Measurements from ENCODE around the gene ADORA2A. TPM values are rescaled to one million over a fixed set of nuclear protein-coding genes. Genes with fewer than 3 reads are reported as not detected.

ADORA2A gene
- total and polyA plus RNA-seq, 2 of the 13 experiments (the other 11 are each of a cell fraction or from before 2014, with no cell fraction given) = 3.3 to 5.0 TPM

GRCh38 chr22:24474649-24475255 lies 47.4 kb downstream of the ADORA2A start:
- ATAC-seq = no peak
- FAIRE-seq = no peak
- no peak overlapping the region for H3K27ac ChIP-seq (ENCODE audit: extremely low read length, insufficient read depth, low read length)
- H3K9ac ChIP-seq (ENCODE audit: insufficient read depth, low read depth, low read length) = no peak overlapping the region
- H3K4me2 ChIP-seq (ENCODE audit: low read depth, low read length) = no peak overlapping the region; the same call in 1 of the 2 replicates
- peaks cover 31% of the 10 kb centered on the region for H3K4me1 ChIP-seq (ENCODE audit: insufficient read depth, low read length)
- H3K4me3 ChIP-seq (replicated peaks in 1 of 3; ENCODE audit: insufficient read depth in 1 of 3, low read depth in 2 of 3, low read length in 3 of 3) = no peak overlapping the region
- ChIA-PET POLR2A (interaction anchor here (0.9 to 1.4 kb wide), 5 partner anchors 8 to 67 kb away, joined by 3 read pairs; no protein-coding TSS in a partner anchor), CTCF (ENCODE audit: low intra/inter-chr PET ratio, low total read pairs) (no interaction called here)
- no peaks in the 10 kb centered on the region for H3K36me3 ChIP-seq (replicated peaks in 1 of 2; ENCODE audit: control insufficient read depth in 1 of 2, insufficient read depth in 2 of 2, low read length in 2 of 2)
- H4K20me1 ChIP-seq (ENCODE audit: insufficient read depth, low read length) = no peaks in the 10 kb centered on the region
- BruUV-seq (replicated peaks) = no TSS peak
- no peaks in the 10 kb centered on the region for H3K27me3 ChIP-seq (ENCODE audit: control insufficient read depth in 1 of 2, insufficient read depth in 2 of 2, low read length in 2 of 2)
- intact Hi-C loops (cut with micrococcal nuclease; ENCODE audit: unreplicated experiment) (no loop called here), in situ Hi-C loops (cut with HindIII; ENCODE audit: extremely low pct_ligation_motif_present, low pct_unique_long_range_greater_than_20kb) (no loop called here)
- H3K9me3 ChIP-seq (ENCODE audit: low read length) = no peaks in the 10 kb centered on the region
- TF ChIP-seq ZNF138 (CRISPR knock-in tag; IDR thresholded peaks at IDR 0.05; ENCODE audit: low read depth) (no peak), BRF2 (CRISPR knock-in tag; IDR thresholded peaks at IDR 0.05) (no peak), ZNF709 (CRISPR knock-in tag; IDR thresholded peaks at IDR 0.05) (no peak), GABPA (IDR thresholded peaks at IDR 0.05; ENCODE audit: low read depth, low read length) (no peak), GABPA (CRISPR knock-in tag; IDR thresholded peaks at IDR 0.05; ENCODE audit: low read depth) (no peak), ZNF629 (CRISPR knock-in tag; conservative IDR thresholded peaks at IDR 0.05) (peak; percentile 73)
- H2AFZ ChIP-seq (ENCODE audit: low read length) = no peak overlapping the region
- no peak for DNase-seq (ENCODE audit: low spot score)
- WGBS (ENCODE audit: low lambda C conversion rate) = 82% methylated on average over 5 of the region's 5 CpGs
- no peaks in the 10 kb centered on the region for H3K79me2 ChIP-seq (ENCODE audit: insufficient read depth, low read length)

GRCh38 chr22:24481641-24482040 lies 54.2 kb downstream of the ADORA2A start:
- DNase-seq (ENCODE audit: low spot score) (no peak), FAIRE-seq (no peak), ATAC-seq (no peak)
- intact Hi-C loops (cut with micrococcal nuclease; ENCODE audit: unreplicated experiment) = no loop called here
- Histone ChIP-seq H3K27ac (ENCODE audit: extremely low read length, insufficient read depth, low read length) (no peak overlapping the region), H3K27me3 (ENCODE audit: control insufficient read depth in 1 of 2, insufficient read depth in 2 of 2, low read length in 2 of 2) (no peaks in the 10 kb centered on the region), H3K79me2 (ENCODE audit: insufficient read depth, low read length) (no peaks in the 10 kb centered on the region), H3K4me3 (replicated peaks in 1 of 3; ENCODE audit: insufficient read depth in 1 of 3, low read depth in 2 of 3, low read length in 3 of 3) (no peak overlapping the region), H3K9ac (ENCODE audit: insufficient read depth, low read depth, low read length) (no peak overlapping the region), H3K36me3 (replicated peaks in 1 of 2; ENCODE audit: control insufficient read depth in 1 of 2, insufficient read depth in 2 of 2, low read length in 2 of 2) (no peaks in the 10 kb centered on the region), H3K4me2 (ENCODE audit: low read depth, low read length) (no peak overlapping the region), H3K4me1 (ENCODE audit: insufficient read depth, low read length) (peaks cover 65% of the 10 kb centered on the region), H4K20me1 (ENCODE audit: insufficient read depth, low read length) (no peaks in the 10 kb centered on the region), H3K9me3 (ENCODE audit: low read length) (no peaks in the 10 kb centered on the region), H2AFZ (ENCODE audit: low read length) (no peak overlapping the region)
- BruUV-seq (replicated peaks) = no TSS peak
- WGBS (ENCODE audit: low lambda C conversion rate) = 7% methylated on average over 1 of the region's 1 CpG
- ChIA-PET POLR2A (interaction anchor here (0.8 to 1.4 kb wide), 2 partner anchors 21 to 25 kb away, joined by 3 to 4 read pairs; no protein-coding TSS in a partner anchor), CTCF (ENCODE audit: low intra/inter-chr PET ratio, low total read pairs) (no interaction called here)
- in situ Hi-C loops (cut with HindIII; ENCODE audit: extremely low pct_ligation_motif_present, low pct_unique_long_range_greater_than_20kb) = no loop called here
- no peak for TF ChIP-seq ADNP (CRISPR knock-in tag; IDR thresholded peaks at IDR 0.05)
- TF ChIP-seq KDM6A (CRISPR knock-in tag; IDR thresholded peaks at IDR 0.05; ENCODE audit: low read depth) = no peak
- no peak for TF ChIP-seq ZNF83 (CRISPR knock-in tag; IDR thresholded peaks at IDR 0.05; ENCODE audit: borderline replicate concordance)
- TF ChIP-seq HOXA7 (CRISPR knock-in tag; IDR thresholded peaks at IDR 0.05) = no peak
- TF ChIP-seq ZFY (CRISPR knock-in tag; IDR thresholded peaks at IDR 0.05) = no peak
- TF ChIP-seq ZNF839 (CRISPR knock-in tag; IDR thresholded peaks at IDR 0.05; ENCODE audit: borderline replicate concordance) = no peak
- no peak for TF ChIP-seq YY1 (IDR thresholded peaks at IDR 0.05; ENCODE audit: insufficient read depth, insufficient replicate concordance, low read depth, low read length)
- no peak for TF ChIP-seq ZMYM4 (CRISPR knock-in tag; IDR thresholded peaks at IDR 0.05)
- no peak for TF ChIP-seq ZNF138 (CRISPR knock-in tag; IDR thresholded peaks at IDR 0.05; ENCODE audit: low read depth)
- TF ChIP-seq ATRX (CRISPR knock-in tag; IDR thresholded peaks at IDR 0.05; ENCODE audit: borderline replicate concordance) = no peak
- TF ChIP-seq NFIC (IDR thresholded peaks at IDR 0.05; ENCODE audit: low read length) = no peak
- TF ChIP-seq ZBTB43 (CRISPR knock-in tag; conservative IDR thresholded peaks at IDR 0.05) = no peak
- TF ChIP-seq ZNF552 (CRISPR knock-in tag; IDR thresholded peaks at IDR 0.05; ENCODE audit: borderline replicate concordance) = no peak
- TF ChIP-seq ZNF563 (CRISPR knock-in tag; IDR thresholded peaks at IDR 0.05) = no peak

Measured in HepG2 (cell line).